ENCODE measurements around the gene PASD1.

DNA sequence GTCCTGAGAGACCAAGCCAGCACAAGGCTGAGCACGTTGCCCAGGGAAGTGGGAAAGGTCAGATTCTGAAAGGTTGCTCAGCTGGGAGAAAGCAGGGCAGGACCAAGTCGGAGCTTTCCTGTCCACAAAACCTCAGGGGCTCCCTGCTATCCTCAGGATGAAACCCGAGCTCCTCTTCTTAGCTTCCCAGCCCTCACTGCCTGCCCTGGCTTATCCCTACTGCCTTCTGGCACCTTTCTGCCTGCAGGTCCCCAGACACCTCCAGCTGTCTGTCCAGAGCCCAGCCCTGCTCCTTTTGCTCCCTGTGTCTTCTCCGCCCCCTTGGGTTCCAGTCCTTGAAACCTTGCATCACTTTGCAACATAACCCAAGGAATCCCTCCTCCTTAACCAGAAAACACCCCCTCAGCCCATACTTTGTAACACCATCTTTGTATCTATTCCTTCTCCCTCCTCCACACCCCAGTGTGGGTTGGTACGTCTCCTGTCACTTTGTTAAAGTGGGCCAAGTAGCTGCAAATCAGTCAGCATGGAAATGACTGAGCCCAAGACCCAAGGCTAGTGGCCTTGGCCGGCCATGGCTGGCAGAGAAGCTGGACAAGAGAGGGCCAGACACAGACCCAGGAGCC lies 111.8 kb downstream of the PASD1 start:
- TF ChIP-seq, protein P1, sequence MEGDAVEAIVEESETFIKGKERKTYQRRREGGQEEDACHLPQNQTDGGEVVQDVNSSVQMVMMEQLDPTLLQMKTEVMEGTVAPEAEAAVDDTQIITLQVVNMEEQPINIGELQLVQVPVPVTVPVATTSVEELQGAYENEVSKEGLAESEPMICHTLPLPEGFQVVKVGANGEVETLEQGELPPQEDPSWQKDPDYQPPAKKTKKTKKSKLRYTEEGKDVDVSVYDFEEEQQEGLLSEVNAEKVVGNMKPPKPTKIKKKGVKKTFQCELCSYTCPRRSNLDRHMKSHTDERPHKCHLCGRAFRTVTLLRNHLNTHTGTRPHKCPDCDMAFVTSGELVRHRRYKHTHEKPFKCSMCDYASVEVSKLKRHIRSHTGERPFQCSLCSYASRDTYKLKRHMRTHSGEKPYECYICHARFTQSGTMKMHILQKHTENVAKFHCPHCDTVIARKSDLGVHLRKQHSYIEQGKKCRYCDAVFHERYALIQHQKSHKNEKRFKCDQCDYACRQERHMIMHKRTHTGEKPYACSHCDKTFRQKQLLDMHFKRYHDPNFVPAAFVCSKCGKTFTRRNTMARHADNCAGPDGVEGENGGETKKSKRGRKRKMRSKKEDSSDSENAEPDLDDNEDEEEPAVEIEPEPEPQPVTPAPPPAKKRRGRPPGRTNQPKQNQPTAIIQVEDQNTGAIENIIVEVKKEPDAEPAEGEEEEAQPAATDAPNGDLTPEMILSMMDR (IDR thresholded peaks at IDR 0.05), result no peak
- no peak for TF ChIP-seq POLR2A (IDR thresholded peaks at IDR 0.05)
